ENCODE measurements around the gene CFAP46. TPM values are rescaled to one million over a fixed set of nuclear protein-coding genes. Genes with fewer than 3 reads are reported as not detected.

CFAP46 gene
- total and polyA plus RNA-seq, 2 experiments from 2014 or later, result 0.20 to 0.22 TPM

GRCh38 chr10:132974249-132974796 lies 32.0 kb upstream of the CFAP46 start:
- H3K9ac ChIP-seq, result no peak overlapping the region
- no peak overlapping the region for H3K27ac ChIP-seq
- no peak for TF ChIP-seq EZH2 (IDR thresholded peaks at IDR 0.05; ENCODE audit: insufficient read depth, poor library complexity, severe bottlenecking)
- TF ChIP-seq EZH2phosphoT487 (IDR thresholded peaks at IDR 0.05; ENCODE audit: insufficient read depth, low read depth), result no peak
- DNase-seq, result no peak
- H3K9me2 ChIP-seq (ENCODE audit: insufficient read depth), result no peaks in the 10 kb centered on the region
- H3K4me2 ChIP-seq (ENCODE audit: unreplicated experiment), result no peak overlapping the region
- peaks cover 14% of the 10 kb centered on the region for H3K27me3 ChIP-seq (replicated peaks; ENCODE audit: insufficient read depth)
- in situ Hi-C loops (cut with MboI), result no loop called here
- no peaks in the 10 kb centered on the region for H3F3A ChIP-seq (ENCODE audit: insufficient read depth)
- no peak overlapping the region for H2AFZ ChIP-seq
- no peaks in the 10 kb centered on the region for H3K36me3 ChIP-seq (ENCODE audit: low read depth)
- no peaks in the 10 kb centered on the region for H3K79me2 ChIP-seq (ENCODE audit: insufficient read depth)
- no peaks in the 10 kb centered on the region for H3K9me3 ChIP-seq (ENCODE audit: low read depth)
- WGBS, 2 experiments (ENCODE audit: low coverage in 1 of 2, low lambda C conversion rate in 2 of 2, missing lambda C conversion rate in 2 of 2), result 82 to 85% methylated on average over 22 to 29 of the region's 29 CpGs
- no peak overlapping the region for H3K4me3 ChIP-seq
- H3K4me1 ChIP-seq (ENCODE audit: insufficient read depth), result no peaks in the 10 kb centered on the region
- no peaks in the 10 kb centered on the region for H4K20me1 ChIP-seq (ENCODE audit: insufficient read depth)

- no peak for TF ChIP-seq EZH2 (IDR thresholded peaks at IDR 0.05; ENCODE audit: insufficient read depth, poor library complexity, severe bottlenecking)
- TF ChIP-seq EZH2phosphoT487 (IDR thresholded peaks at IDR 0.05; ENCODE audit: insufficient read depth, low read depth), result no peak
- no peaks in the 10 kb centered on the region for H3K9me2 ChIP-seq (ENCODE audit: insufficient read depth)
- H3K4me1 ChIP-seq (ENCODE audit: insufficient read depth), result no peaks in the 10 kb centered on the region
- DNase-seq, result no peak
- H3K27me3 ChIP-seq (replicated peaks; ENCODE audit: insufficient read depth), result peaks cover 18% of the 10 kb centered on the region
- no peaks in the 10 kb centered on the region for H3K79me2 ChIP-seq (ENCODE audit: insufficient read depth)
- H4K20me1 ChIP-seq (ENCODE audit: insufficient read depth), result no peaks in the 10 kb centered on the region
- H2AFZ ChIP-seq, result no peak overlapping the region
- 68 to 70% methylated on average over 8 of the region's 8 CpGs for WGBS, 2 experiments (ENCODE audit: low coverage in 1 of 2, low lambda C conversion rate in 2 of 2, missing lambda C conversion rate in 2 of 2)
- H3F3A ChIP-seq (ENCODE audit: insufficient read depth), result no peaks in the 10 kb centered on the region
- no peak overlapping the region for H3K27ac ChIP-seq
- H3K4me2 ChIP-seq (ENCODE audit: unreplicated experiment), result no peak overlapping the region
- no peak overlapping the region for H3K4me3 ChIP-seq
- in situ Hi-C loops (cut with MboI), result no loop called here
- no peaks in the 10 kb centered on the region for H3K36me3 ChIP-seq (ENCODE audit: low read depth)
- H3K9ac ChIP-seq, result no peak overlapping the region
- no peaks in the 10 kb centered on the region for H3K9me3 ChIP-seq (ENCODE audit: low read depth)
Observed at GRCh38 chr10:132973903-132974241, 31.5 kb upstream of the CFAP46 start.

- H3K4me3 ChIP-seq, result no peak overlapping the region
- no peak overlapping the region for H3K4me2 ChIP-seq (ENCODE audit: unreplicated experiment)
- H3F3A ChIP-seq (ENCODE audit: insufficient read depth), result no peaks in the 10 kb centered on the region
- TF ChIP-seq EZH2 (IDR thresholded peaks at IDR 0.05; ENCODE audit: insufficient read depth, poor library complexity, severe bottlenecking) (no peak), EZH2phosphoT487 (IDR thresholded peaks at IDR 0.05; ENCODE audit: insufficient read depth, low read depth) (no peak)
- 69 to 78% methylated on average over 26 to 27 of the region's 28 CpGs for WGBS, 2 experiments (ENCODE audit: low coverage in 1 of 2, low lambda C conversion rate in 2 of 2, missing lambda C conversion rate in 2 of 2)
- no peaks in the 10 kb centered on the region for H3K9me3 ChIP-seq (ENCODE audit: low read depth)
- no peaks in the 10 kb centered on the region for H3K79me2 ChIP-seq (ENCODE audit: insufficient read depth)
- DNase-seq, result no peak
- no peaks in the 10 kb centered on the region for H3K36me3 ChIP-seq (ENCODE audit: low read depth)
- in situ Hi-C loops (cut with MboI), result no loop called here
- no peaks in the 10 kb centered on the region for H3K9me2 ChIP-seq (ENCODE audit: insufficient read depth)
- peaks cover 25% of the 10 kb centered on the region for H3K27me3 ChIP-seq (replicated peaks; ENCODE audit: insufficient read depth)
- H3K4me1 ChIP-seq (ENCODE audit: insufficient read depth), result no peaks in the 10 kb centered on the region
- no peak overlapping the region for H3K27ac ChIP-seq
- no peak overlapping the region for H3K9ac ChIP-seq
- H4K20me1 ChIP-seq (ENCODE audit: insufficient read depth), result no peaks in the 10 kb centered on the region
- no peak overlapping the region for H2AFZ ChIP-seq
Observed at GRCh38 chr10:132972986-132973902, 30.9 kb upstream of the CFAP46 start.

GRCh38 chr10:132972149-132972985 lies 30.0 kb upstream of the CFAP46 start:
- Histone ChIP-seq H3F3A (ENCODE audit: insufficient read depth) (no peaks in the 10 kb centered on the region), H3K9me2 (ENCODE audit: insufficient read depth) (no peaks in the 10 kb centered on the region), H3K9me3 (ENCODE audit: low read depth) (no peaks in the 10 kb centered on the region), H3K4me2 (ENCODE audit: unreplicated experiment) (no peak overlapping the region), H2AFZ (no peak overlapping the region), H3K9ac (no peak overlapping the region), H3K27me3 (replicated peaks; ENCODE audit: insufficient read depth) (peaks cover 28% of the 10 kb centered on the region), H4K20me1 (ENCODE audit: insufficient read depth) (no peaks in the 10 kb centered on the region), H3K4me3 (no peak overlapping the region), H3K27ac (no peak overlapping the region), H3K79me2 (ENCODE audit: insufficient read depth) (no peaks in the 10 kb centered on the region), H3K36me3 (ENCODE audit: low read depth) (no peaks in the 10 kb centered on the region), H3K4me1 (ENCODE audit: insufficient read depth) (no peaks in the 10 kb centered on the region)
- in situ Hi-C loops (cut with MboI), result no loop called here
- no peak for TF ChIP-seq EZH2 (IDR thresholded peaks at IDR 0.05; ENCODE audit: insufficient read depth, poor library complexity, severe bottlenecking)
- TF ChIP-seq EZH2phosphoT487 (IDR thresholded peaks at IDR 0.05; ENCODE audit: insufficient read depth, low read depth), result no peak
- WGBS, 2 experiments (ENCODE audit: low coverage in 1 of 2, low lambda C conversion rate in 2 of 2, missing lambda C conversion rate in 2 of 2), result 77 to 85% methylated on average over 24 to 26 of the region's 26 CpGs
- no peak for DNase-seq

Measured in GM23248 (cell line).